Breast epithelium (tissue), 3 donors: ENCODE measurements around the gene AGPAT2.

Source experiments
- POLR2A ChIP-seq: fragments of 450-650 bp; IDR thresholded peaks from one replicate; pipeline ENCODE4 v1.6.1; 2016; ENCODE audit warnings: antibody characterized with exemption, mild to moderate bottlenecking, moderate library complexity
- POLR2AphosphoS5 ChIP-seq, 3 donors: sonication (generic); formaldehyde crosslinking; IDR thresholded peaks; one replicate each; pipeline ENCODE4 v1.6.1; 2017; ENCODE audit warnings: antibody characterized with exemption in 3 of 3
- TF ChIP-seq, protein P1 (sequence below), 3 donors: fragments of 450-650 bp; IDR thresholded peaks; one replicate each; pipeline ENCODE4 v1.5.1; 2016 to 2017; ENCODE audit warnings: antibody characterized with exemption in 3 of 3, mild to moderate bottlenecking in 3 of 3, moderate library complexity in 3 of 3

GRCh38 chr9:136691316-136692184 is 4.3 kb upstream of the AGPAT2 start:
- TF ChIP-seq, protein P1, sequence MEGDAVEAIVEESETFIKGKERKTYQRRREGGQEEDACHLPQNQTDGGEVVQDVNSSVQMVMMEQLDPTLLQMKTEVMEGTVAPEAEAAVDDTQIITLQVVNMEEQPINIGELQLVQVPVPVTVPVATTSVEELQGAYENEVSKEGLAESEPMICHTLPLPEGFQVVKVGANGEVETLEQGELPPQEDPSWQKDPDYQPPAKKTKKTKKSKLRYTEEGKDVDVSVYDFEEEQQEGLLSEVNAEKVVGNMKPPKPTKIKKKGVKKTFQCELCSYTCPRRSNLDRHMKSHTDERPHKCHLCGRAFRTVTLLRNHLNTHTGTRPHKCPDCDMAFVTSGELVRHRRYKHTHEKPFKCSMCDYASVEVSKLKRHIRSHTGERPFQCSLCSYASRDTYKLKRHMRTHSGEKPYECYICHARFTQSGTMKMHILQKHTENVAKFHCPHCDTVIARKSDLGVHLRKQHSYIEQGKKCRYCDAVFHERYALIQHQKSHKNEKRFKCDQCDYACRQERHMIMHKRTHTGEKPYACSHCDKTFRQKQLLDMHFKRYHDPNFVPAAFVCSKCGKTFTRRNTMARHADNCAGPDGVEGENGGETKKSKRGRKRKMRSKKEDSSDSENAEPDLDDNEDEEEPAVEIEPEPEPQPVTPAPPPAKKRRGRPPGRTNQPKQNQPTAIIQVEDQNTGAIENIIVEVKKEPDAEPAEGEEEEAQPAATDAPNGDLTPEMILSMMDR (IDR thresholded peaks at IDR 0.05): no peak
- TF ChIP-seq POLR2AphosphoS5 (IDR thresholded peaks at IDR 0.05) (no peak), POLR2A (no peak)
